Activated gamma-delta T cell (primary cell): Measurements from ENCODE around the gene DLG4.

Experiments
- DNase-seq: peaks from one replicate; lab custom pipeline; 2025; lab: John Stamatoyannopoulos, UW
- total RNA-seq, 2 donors: gene quantifications; one replicate each; lab custom pipeline; 2026; lab: John Stamatoyannopoulos, UW

DLG4 gene
- 12.8 to 13.2 reads per million in 2 donors for total RNA-seq

- DNase-seq: peak; percentile 62
Measured at GRCh38 chr17:7219812-7220592, at the start of gene DLG4, which contains the start of gene ACADVL. Gene DLG4, minus strand, starts transcription at chr17:7219836. Gene ACADVL, plus strand, starts transcription at chr17:7219938. Its CDS starts 47 bp downstream, at chr17:7219985.

GRCh38 chr17:7266784-7267183 lies 47.1 kb upstream of the DLG4 start:
- no peak for DNase-seq

- DNase-seq: no peak
Measured at GRCh38 chr17:7263801-7264078, 44.1 kb upstream of the DLG4 start.

GRCh38 chr17:7262935-7263800 lies 43.5 kb upstream of the DLG4 start:
- DNase-seq: no peak

GRCh38 chr17:7262192-7262934 lies 42.7 kb upstream of the DLG4 start, which contains the start of gene CLDN7:
Gene CLDN7, minus strand, starts transcription at chr17:7262478. Its CDS starts 435 bp downstream, at chr17:7262043.
- no peak for DNase-seq

- no peak for DNase-seq
Measured at GRCh38 chr17:7261379-7262191, 41.9 kb upstream of the DLG4 start.

GRCh38 chr17:7260651-7261378 lies 41.2 kb upstream of the DLG4 start:
- no peak for DNase-seq

- no peak for DNase-seq
Measured at GRCh38 chr17:7260151-7260550, 40.5 kb upstream of the DLG4 start.

- no peak for DNase-seq
Measured at GRCh38 chr17:7259555-7259889, 39.9 kb upstream of the DLG4 start.

- no peak for DNase-seq
Measured at GRCh38 chr17:7258731-7259554, 39.3 kb upstream of the DLG4 start.

- DNase-seq: no peak
Measured at GRCh38 chr17:7256766-7257456, 37.3 kb upstream of the DLG4 start.

- DNase-seq: no peak
Measured at GRCh38 chr17:7254511-7254910, 34.9 kb upstream of the DLG4 start.

GRCh38 chr17:7253082-7253481 lies 33.4 kb upstream of the DLG4 start:
- DNase-seq: no peak

GRCh38 chr17:7252176-7253043 lies 32.8 kb upstream of the DLG4 start, which contains the start of gene ELP5:
Gene ELP5, plus strand, starts transcription at chr17:7252215. Its CDS starts 336 bp downstream, at chr17:7252551.
- DNase-seq: peak; percentile 70

- DNase-seq: peak; percentile 98
Measured at GRCh38 chr17:7251661-7252175, 32.1 kb upstream of the DLG4 start, which contains the start of gene CTDNEP1. Gene CTDNEP1, minus strand, starts transcription at chr17:7251734. Its CDS starts 438 bp downstream, at chr17:7251296.

- no peak for DNase-seq
Measured at GRCh38 chr17:7250695-7251627, 31.3 kb upstream of the DLG4 start.

GRCh38 chr17:7249830-7250229 lies 30.2 kb upstream of the DLG4 start:
- no peak for DNase-seq
